ENCODE measurements around the gene TAF7.

- TF ChIP-seq, protein P1, sequence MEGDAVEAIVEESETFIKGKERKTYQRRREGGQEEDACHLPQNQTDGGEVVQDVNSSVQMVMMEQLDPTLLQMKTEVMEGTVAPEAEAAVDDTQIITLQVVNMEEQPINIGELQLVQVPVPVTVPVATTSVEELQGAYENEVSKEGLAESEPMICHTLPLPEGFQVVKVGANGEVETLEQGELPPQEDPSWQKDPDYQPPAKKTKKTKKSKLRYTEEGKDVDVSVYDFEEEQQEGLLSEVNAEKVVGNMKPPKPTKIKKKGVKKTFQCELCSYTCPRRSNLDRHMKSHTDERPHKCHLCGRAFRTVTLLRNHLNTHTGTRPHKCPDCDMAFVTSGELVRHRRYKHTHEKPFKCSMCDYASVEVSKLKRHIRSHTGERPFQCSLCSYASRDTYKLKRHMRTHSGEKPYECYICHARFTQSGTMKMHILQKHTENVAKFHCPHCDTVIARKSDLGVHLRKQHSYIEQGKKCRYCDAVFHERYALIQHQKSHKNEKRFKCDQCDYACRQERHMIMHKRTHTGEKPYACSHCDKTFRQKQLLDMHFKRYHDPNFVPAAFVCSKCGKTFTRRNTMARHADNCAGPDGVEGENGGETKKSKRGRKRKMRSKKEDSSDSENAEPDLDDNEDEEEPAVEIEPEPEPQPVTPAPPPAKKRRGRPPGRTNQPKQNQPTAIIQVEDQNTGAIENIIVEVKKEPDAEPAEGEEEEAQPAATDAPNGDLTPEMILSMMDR (IDR thresholded peaks at IDR 0.05; ENCODE audit: insufficient read depth, low read length): peak; percentile 76
- TF ChIP-seq POLR2AphosphoS5 (IDR thresholded peaks at IDR 0.05; ENCODE audit: low read depth) (peak; percentile 81), REST (IDR thresholded peaks at IDR 0.05; ENCODE audit: insufficient replicate concordance, low read depth) (peak; percentile 45), GABPA (IDR thresholded peaks at IDR 0.05; ENCODE audit: low read depth) (peak; percentile 42; the same call in 1 of the 2 replicates), SPI1 (IDR thresholded peaks at IDR 0.05; ENCODE audit: borderline replicate concordance, low read depth) (peak; percentile 93)
These were observed at the start of gene TAF7 for GRCh38 chr5:141320225-141321169.

Data from HL-60 (cell line).